Vagina (tissue), 2 donors: ENCODE results near the gene DPP10. TPM values are rescaled to one million over a fixed set of nuclear protein-coding genes. Genes with fewer than 3 reads are reported as not detected.

Source experiments
- DNase-seq, 2 donors: peaks; one replicate each; pipeline ENCODE4 v3.0.0-alpha.2; 2017; ENCODE audit errors: extremely low spot score in 2 of 2
- H3K27ac ChIP-seq: fragments of 200-600 bp; sonication (generic); one replicate; pipeline ENCODE4 v1.5.1; 2019
- H3K27me3 ChIP-seq: fragments of 200-600 bp; sonication (generic); one replicate; pipeline ENCODE4 v1.5.1; 2019
- H3K36me3 ChIP-seq, 2 donors: fragments of 200-600 bp; sonication (generic); one replicate each; pipeline ENCODE4 v1.5.1; 2017 to 2019
- H3K4me1 ChIP-seq: fragments of 200-600 bp; sonication (generic); one replicate; pipeline ENCODE4 v1.5.1; 2019
- H3K4me3 ChIP-seq, 2 donors: fragments of 200-600 bp; sonication (generic); 1 replicate in 1 of 2; 2 replicates in 1 of 2; pipeline ENCODE4 v1.5.1; 2016 to 2019
- H3K9me3 ChIP-seq: fragments of 200-600 bp; sonication (generic); one replicate; pipeline ENCODE4 v1.5.1; 2019
- POLR2A ChIP-seq, 2 donors: fragments of 450-650 bp; IDR thresholded peaks; one replicate each; pipeline ENCODE4 v1.6.1; 2017; ENCODE audit warnings: antibody characterized with exemption in 2 of 2, mild to moderate bottlenecking in 2 of 2, moderate library complexity in 2 of 2
- POLR2AphosphoS5 ChIP-seq, 2 donors: sonication (generic); formaldehyde crosslinking; IDR thresholded peaks; one replicate each; pipeline ENCODE4 v1.9.0; 2017; ENCODE audit warnings: antibody characterized with exemption in 2 of 2, mild to moderate bottlenecking in 2 of 2, low read depth in 1 of 2; ENCODE audit not compliant: insufficient read depth in 1 of 2
- intact Hi-C: fragments of 100-400 bp; cut with DNase I; formaldehyde crosslinking; loops from one replicate; pipeline ENCODE4 v1.15.1; 2023
- total RNA-seq: library from RNA; depleted of rRNA; stranded (reverse); fragments of >200 nt; gene quantifications from one replicate; pipeline ENCODE4 v1.2.3, GENCODE V29; 2016
- TF ChIP-seq, protein P1 (sequence below), 3 experiments: fragments of 450-650 bp in 2 of 3; fragments of 200-600 bp in 1 of 3; sonication (generic) in 1 of 3; IDR thresholded peaks; one replicate each; pipeline ENCODE4 v1.5.1; 2017 to 2019; ENCODE audit warnings: antibody characterized with exemption in 3 of 3, mild to moderate bottlenecking in 2 of 3, moderate library complexity in 2 of 3

The DPP10 gene
- total RNA-seq, 1 donor from 2014 or later = not detected

DNA sequence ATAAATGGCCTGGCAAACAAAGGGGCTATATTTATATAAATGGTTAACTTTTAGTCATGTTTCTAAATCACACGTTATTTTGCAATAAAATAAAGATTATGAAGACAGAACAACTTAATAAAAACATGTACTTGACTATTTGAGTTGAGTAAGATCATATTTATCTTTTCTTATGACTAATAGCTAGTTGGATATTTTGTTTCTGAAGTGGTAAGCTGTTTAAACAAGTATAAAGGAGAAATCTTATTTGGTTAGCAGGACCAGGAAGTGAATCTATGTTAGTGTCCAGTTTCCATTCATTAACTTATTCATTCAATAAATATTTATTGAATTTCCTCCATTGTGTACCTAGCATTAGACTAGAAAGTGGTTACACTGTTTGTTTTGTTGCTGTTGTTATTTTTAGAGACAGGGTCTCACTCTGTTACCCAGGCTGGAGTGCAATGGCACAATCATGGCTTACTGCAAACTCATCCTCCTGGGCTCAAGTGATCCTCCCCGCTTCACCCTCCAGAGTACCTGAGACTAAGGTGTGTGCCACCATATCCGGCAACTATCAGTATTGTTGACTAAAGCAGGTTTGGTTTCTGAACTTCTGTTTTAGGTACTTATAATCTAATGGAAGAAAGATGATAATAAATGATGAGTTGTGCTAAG, 312.6 kb downstream of the DPP10 start:
- Histone ChIP-seq H3K9me3 (no peaks in the 10 kb centered on the region), H3K27me3 (no peaks in the 10 kb centered on the region), H3K4me1 (no peaks in the 10 kb centered on the region), H3K27ac (no peak overlapping the region), H3K4me3 (no peak overlapping the region), H3K36me3 (no peaks in the 10 kb centered on the region)
- TF ChIP-seq, protein P1, sequence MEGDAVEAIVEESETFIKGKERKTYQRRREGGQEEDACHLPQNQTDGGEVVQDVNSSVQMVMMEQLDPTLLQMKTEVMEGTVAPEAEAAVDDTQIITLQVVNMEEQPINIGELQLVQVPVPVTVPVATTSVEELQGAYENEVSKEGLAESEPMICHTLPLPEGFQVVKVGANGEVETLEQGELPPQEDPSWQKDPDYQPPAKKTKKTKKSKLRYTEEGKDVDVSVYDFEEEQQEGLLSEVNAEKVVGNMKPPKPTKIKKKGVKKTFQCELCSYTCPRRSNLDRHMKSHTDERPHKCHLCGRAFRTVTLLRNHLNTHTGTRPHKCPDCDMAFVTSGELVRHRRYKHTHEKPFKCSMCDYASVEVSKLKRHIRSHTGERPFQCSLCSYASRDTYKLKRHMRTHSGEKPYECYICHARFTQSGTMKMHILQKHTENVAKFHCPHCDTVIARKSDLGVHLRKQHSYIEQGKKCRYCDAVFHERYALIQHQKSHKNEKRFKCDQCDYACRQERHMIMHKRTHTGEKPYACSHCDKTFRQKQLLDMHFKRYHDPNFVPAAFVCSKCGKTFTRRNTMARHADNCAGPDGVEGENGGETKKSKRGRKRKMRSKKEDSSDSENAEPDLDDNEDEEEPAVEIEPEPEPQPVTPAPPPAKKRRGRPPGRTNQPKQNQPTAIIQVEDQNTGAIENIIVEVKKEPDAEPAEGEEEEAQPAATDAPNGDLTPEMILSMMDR (IDR thresholded peaks at IDR 0.05) = no peak
- TF ChIP-seq POLR2AphosphoS5 (IDR thresholded peaks at IDR 0.05; ENCODE audit: insufficient read depth in 1 of 2, low read depth in 1 of 2) = no peak
- TF ChIP-seq POLR2A (IDR thresholded peaks at IDR 0.05) = no peak
- no peak for DNase-seq
- intact Hi-C loops = no loop called here

DNA sequence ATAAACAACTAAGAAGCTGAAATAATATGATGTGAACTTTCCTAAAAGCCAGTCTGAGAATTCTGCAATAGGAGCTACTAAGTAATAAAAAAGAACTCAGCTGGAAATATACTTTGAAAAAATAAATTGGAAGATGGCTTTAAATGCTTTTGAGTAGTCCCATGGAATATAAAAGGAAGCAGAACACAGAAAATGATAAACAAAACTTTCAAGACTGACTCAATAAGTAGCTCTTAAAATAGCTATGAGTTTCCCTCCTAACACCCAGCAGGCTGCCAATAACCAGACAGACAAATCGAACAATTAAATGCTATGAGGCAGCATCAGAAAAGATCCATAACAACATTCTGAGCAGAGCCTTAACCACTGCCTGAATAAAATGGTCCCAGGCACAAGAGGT, 319.9 kb downstream of the DPP10 start:
- H3K36me3 ChIP-seq = no peaks in the 10 kb centered on the region
- no peak overlapping the region for H3K27ac ChIP-seq
- no peak for DNase-seq

DNA sequence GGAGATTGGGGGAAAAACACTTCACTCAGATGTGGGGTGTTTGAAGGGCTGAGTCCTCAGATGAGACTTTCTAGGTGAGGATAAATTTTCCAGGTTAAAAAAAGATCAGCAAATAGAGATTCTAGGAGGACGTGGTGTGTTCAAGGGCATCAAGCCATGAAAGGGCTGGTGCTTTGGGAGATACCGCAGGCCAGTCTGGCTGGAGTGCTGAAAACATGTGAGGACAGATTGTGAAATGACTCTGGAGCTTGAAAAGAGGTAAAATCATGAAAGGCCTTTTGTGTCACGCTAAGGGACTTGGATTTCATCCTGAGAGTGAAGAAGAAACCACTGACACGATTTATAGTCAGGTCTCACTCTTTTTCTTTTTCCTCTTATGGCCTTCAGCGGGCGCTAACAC, 320.5 kb downstream of the DPP10 start:
- Histone ChIP-seq H3K27ac (no peak overlapping the region), H3K4me3 (no peak overlapping the region), H3K4me1 (no peaks in the 10 kb centered on the region), H3K9me3 (no peaks in the 10 kb centered on the region), H3K27me3 (no peaks in the 10 kb centered on the region), H3K36me3 (no peaks in the 10 kb centered on the region)
- intact Hi-C loops = no loop called here
- no peak for TF ChIP-seq POLR2AphosphoS5 (IDR thresholded peaks at IDR 0.05; ENCODE audit: insufficient read depth in 1 of 2, low read depth in 1 of 2)
- TF ChIP-seq, protein P1 (IDR thresholded peaks at IDR 0.05) = no peak
- TF ChIP-seq POLR2A (IDR thresholded peaks at IDR 0.05) = no peak
- no peak for DNase-seq

More for the DNA sequence above, 319.9 kb downstream of the DPP10 start:
- Histone ChIP-seq H3K4me3 (no peak overlapping the region), H3K4me1 (no peaks in the 10 kb centered on the region), H3K9me3 (no peaks in the 10 kb centered on the region), H3K27me3 (no peaks in the 10 kb centered on the region)
- TF ChIP-seq POLR2AphosphoS5 (IDR thresholded peaks at IDR 0.05; ENCODE audit: insufficient read depth in 1 of 2, low read depth in 1 of 2) = no peak
- TF ChIP-seq, protein P1 (IDR thresholded peaks at IDR 0.05) = no peak
- intact Hi-C loops = no loop called here

DNA sequence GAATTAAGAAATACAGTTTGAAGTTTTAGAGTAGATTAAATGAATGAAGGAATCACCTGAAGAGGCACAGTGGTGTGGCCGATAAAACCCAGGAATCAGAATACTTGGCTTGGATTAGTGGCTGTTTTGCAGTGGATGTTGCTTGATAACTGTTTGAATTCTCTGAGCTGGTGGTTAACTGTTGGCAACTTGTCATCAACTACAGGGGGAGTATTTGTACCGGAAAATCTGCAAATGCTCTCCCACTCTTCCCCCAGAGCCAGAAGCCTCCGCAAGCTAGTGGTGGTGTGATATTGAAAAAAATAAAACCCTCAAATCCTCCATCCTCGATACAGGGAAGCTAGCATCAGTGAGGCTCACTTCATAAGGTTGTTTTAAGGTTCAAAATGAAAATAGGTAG, 326.7 kb downstream of the DPP10 start:
- Histone ChIP-seq H3K4me1 (no peaks in the 10 kb centered on the region), H3K27me3 (no peaks in the 10 kb centered on the region), H3K9me3 (no peaks in the 10 kb centered on the region), H3K4me3 (no peak overlapping the region), H3K27ac (no peak overlapping the region), H3K36me3 (no peaks in the 10 kb centered on the region)
- TF ChIP-seq POLR2AphosphoS5 (IDR thresholded peaks at IDR 0.05; ENCODE audit: insufficient read depth in 1 of 2, low read depth in 1 of 2) = no peak
- intact Hi-C loops = no loop called here
- no peak for DNase-seq

DNA sequence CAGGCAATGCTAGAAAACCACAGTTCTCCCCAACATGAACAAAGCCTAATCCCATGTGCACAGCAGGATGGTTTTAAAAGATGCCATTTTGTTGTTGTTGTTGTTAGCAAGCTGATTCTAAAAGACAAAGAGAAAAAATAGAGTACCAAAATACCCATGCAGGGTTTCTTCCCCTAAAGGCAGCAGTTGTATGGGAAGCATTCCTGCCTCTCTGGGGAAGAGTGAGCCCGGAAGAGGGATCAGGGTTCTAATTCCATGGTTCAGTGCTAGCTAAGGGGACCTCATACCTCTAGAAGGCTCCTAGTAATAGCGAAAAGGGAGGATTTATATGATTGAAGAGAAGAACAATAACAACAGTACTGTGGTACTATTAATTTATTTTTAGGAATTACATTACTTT, 327.6 kb downstream of the DPP10 start:
- no peak overlapping the region for H3K27ac ChIP-seq
- H3K27me3 ChIP-seq = no peaks in the 10 kb centered on the region
- no peak overlapping the region for H3K4me3 ChIP-seq
- no peaks in the 10 kb centered on the region for H3K4me1 ChIP-seq
- intact Hi-C loops = no loop called here
- TF ChIP-seq POLR2AphosphoS5 (IDR thresholded peaks at IDR 0.05; ENCODE audit: insufficient read depth in 1 of 2, low read depth in 1 of 2) = no peak
- TF ChIP-seq POLR2A (IDR thresholded peaks at IDR 0.05) = no peak
- TF ChIP-seq, protein P1 (IDR thresholded peaks at IDR 0.05) = no peak
- no peaks in the 10 kb centered on the region for H3K36me3 ChIP-seq
- no peak for DNase-seq
- no peaks in the 10 kb centered on the region for H3K9me3 ChIP-seq
